Measurements from ENCODE around the gene RAB17.

Gene RAB17

DNA sequence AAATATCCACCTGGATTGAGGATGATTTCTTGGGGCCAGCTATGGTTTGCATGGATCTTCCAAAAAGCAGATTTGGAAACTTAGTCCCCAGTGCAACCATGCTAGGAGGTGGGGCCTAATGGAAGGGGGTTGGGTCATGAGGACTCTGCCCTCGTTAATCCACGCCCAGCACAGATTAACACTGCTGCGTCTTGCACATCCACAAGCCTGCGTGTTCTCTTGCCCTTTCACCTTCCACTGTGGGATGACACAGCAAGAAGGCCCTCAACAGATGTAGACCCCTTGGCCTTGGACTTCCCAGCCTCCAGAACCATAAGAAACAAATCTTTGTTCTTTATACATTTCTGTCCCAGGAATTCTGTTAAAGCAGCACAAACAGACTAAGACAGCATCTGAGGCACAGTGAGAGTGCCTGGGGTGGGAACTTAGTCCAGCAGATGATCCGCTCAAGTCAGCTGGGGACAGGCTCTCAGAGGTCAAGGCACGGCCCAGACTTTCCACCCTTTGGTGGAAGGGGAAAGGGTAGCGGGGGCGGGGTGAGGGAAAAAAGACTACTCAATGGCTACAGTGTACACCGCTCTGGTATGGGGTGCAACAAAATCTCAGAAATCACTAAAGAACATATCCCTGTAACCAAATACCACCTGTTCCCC lies 2.4 kb downstream of the RAB17 start:
- Histone ChIP-seq H3K4me1 (peaks cover 21% of the 10 kb centered on the region), H3K4me2 (ENCODE audit: low read length) (no peak overlapping the region), H3K27ac (no peak overlapping the region), H3K79me2 (no peaks in the 10 kb centered on the region), H3K27me3 (ENCODE audit: control insufficient read depth, insufficient read depth, low read length) (no peaks in the 10 kb centered on the region), H2AFZ (no peak overlapping the region), H3K4me3 (ENCODE audit: low read depth, low read length) (no peak overlapping the region), H3K9me3 (ENCODE audit: control insufficient read depth, low read length) (no peaks in the 10 kb centered on the region), H3K36me3 (ENCODE audit: control insufficient read depth, insufficient read depth, low read length) (no peaks in the 10 kb centered on the region), H3K9ac (no peak overlapping the region)
- TF ChIP-seq, protein P1, sequence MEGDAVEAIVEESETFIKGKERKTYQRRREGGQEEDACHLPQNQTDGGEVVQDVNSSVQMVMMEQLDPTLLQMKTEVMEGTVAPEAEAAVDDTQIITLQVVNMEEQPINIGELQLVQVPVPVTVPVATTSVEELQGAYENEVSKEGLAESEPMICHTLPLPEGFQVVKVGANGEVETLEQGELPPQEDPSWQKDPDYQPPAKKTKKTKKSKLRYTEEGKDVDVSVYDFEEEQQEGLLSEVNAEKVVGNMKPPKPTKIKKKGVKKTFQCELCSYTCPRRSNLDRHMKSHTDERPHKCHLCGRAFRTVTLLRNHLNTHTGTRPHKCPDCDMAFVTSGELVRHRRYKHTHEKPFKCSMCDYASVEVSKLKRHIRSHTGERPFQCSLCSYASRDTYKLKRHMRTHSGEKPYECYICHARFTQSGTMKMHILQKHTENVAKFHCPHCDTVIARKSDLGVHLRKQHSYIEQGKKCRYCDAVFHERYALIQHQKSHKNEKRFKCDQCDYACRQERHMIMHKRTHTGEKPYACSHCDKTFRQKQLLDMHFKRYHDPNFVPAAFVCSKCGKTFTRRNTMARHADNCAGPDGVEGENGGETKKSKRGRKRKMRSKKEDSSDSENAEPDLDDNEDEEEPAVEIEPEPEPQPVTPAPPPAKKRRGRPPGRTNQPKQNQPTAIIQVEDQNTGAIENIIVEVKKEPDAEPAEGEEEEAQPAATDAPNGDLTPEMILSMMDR (IDR thresholded peaks at IDR 0.05), result no peak

- Histone ChIP-seq H3K9me3 (ENCODE audit: control insufficient read depth, low read length) (no peaks in the 10 kb centered on the region), H3K4me2 (ENCODE audit: low read length) (no peak overlapping the region), H3K27me3 (ENCODE audit: control insufficient read depth, insufficient read depth, low read length) (no peaks in the 10 kb centered on the region), H3K79me2 (peaks cover 2% of the 10 kb centered on the region), H3K4me1 (peaks cover 19% of the 10 kb centered on the region), H3K36me3 (ENCODE audit: control insufficient read depth, insufficient read depth, low read length) (no peaks in the 10 kb centered on the region), H2AFZ (no peak overlapping the region), H3K27ac (no peak overlapping the region), H3K9ac (no peak overlapping the region), H3K4me3 (ENCODE audit: low read depth, low read length) (no peak overlapping the region)
- TF ChIP-seq, protein P1 (IDR thresholded peaks at IDR 0.05), result no peak
Observed at GRCh38 chr2:237585590-237586221, 4.8 kb downstream of the RAB17 start.

- Histone ChIP-seq H3K4me3 (ENCODE audit: low read depth, low read length) (no peak overlapping the region), H3K27me3 (ENCODE audit: control insufficient read depth, insufficient read depth, low read length) (no peaks in the 10 kb centered on the region), H3K27ac (no peak overlapping the region), H3K36me3 (ENCODE audit: control insufficient read depth, insufficient read depth, low read length) (no peaks in the 10 kb centered on the region), H2AFZ (no peak overlapping the region), H3K9ac (no peak overlapping the region), H3K4me2 (ENCODE audit: low read length) (no peak overlapping the region), H3K79me2 (peaks cover 6% of the 10 kb centered on the region), H3K9me3 (ENCODE audit: control insufficient read depth, low read length) (no peaks in the 10 kb centered on the region), H3K4me1 (peaks cover 19% of the 10 kb centered on the region)
- TF ChIP-seq, protein P1 (IDR thresholded peaks at IDR 0.05), result no peak
Observed at GRCh38 chr2:237583385-237584295, 6.9 kb downstream of the RAB17 start.

DNA sequence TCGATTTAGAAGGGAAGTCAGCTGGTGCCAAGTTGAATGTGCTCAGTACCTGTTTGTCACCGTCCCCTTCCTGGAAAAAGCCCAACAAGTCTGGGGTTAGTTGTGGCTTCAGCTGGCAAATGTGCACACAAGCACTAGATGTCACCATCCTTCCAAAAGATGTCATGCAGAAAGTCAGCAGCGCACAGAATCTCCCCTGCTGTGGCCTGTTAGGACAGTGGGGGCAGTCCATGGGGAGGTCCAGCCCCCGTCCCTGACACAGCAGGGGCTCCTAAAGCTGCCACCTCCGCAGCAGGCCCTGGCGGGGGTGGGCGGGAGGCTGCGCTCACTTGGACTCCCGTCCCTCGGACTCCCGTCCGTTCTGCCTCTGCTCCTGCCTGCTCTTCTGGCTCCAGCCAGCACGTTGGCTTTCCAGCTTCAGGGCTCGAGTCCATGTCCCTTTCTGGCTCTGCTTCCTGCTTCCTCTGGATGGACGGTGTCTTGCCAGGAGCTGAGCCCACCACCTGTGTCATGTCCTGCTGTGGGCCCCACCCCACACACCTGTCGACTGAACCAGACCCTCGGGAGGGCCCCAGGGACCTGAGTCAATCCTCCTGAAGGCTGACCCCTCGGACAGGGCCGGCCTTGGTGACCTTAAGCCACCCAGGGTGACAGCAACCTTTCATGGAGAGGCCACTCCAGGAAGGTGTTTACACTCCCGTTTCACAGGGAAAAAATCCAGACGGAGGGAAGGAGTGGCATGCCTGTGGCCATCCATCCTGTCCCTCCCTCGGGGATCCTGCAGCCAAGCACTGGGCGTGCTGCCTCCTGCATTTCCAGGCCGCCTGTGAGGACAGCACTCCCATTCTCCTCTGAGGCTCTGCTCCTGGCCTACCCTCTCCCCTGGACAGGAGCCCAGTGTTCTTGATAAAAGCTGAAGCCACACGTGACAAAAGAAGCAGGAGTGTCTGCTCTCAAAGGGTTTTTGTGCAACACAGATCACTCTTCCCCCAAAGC lies 8.5 kb downstream of the RAB17 start:
- Histone ChIP-seq H3K79me2 (peaks cover 6% of the 10 kb centered on the region), H3K27me3 (ENCODE audit: control insufficient read depth, insufficient read depth, low read length) (no peaks in the 10 kb centered on the region), H3K9me3 (ENCODE audit: control insufficient read depth, low read length) (no peaks in the 10 kb centered on the region), H2AFZ (peak overlapping the region; percentile 45), H3K9ac (no peak overlapping the region), H3K36me3 (ENCODE audit: control insufficient read depth, insufficient read depth, low read length) (no peaks in the 10 kb centered on the region), H3K27ac (peak overlapping the region; percentile 67), H3K4me1 (peaks cover 13% of the 10 kb centered on the region), H3K4me3 (ENCODE audit: low read depth, low read length) (no peak overlapping the region), H3K4me2 (ENCODE audit: low read length) (no peak overlapping the region)
- TF ChIP-seq, protein P1 (IDR thresholded peaks at IDR 0.05), result peak; percentile 61

Data from parathyroid adenoma (tissue), 2 donors.